Measurements from ENCODE around the gene SLC9A1.
A peak's percentile ranks its signal among the peaks of the same experiment; 100 is the strongest.
"Not testable (repeated sequence)": the region's sequence is repeated elsewhere in the genome, so short reads cannot be mapped to it uniquely, and the experiment has no call there.

The SLC9A1 gene

GRCh38 chr1:27154991-27155781 lies at the start of gene SLC9A1:
TSS of gene SLC9A1 (minus strand) at chr1:27155125. CDS start at chr1:27154334, 791 bp downstream.
- DNase-seq, result peak; percentile 84

GRCh38 chr1:27203946-27204345 lies 49.0 kb upstream of the SLC9A1 start:
- DNase-seq, result no peak

GRCh38 chr1:27201295-27201694 lies 46.4 kb upstream of the SLC9A1 start:
- DNase-seq, result no peak

- DNase-seq, result no peak
These were observed 38.3 kb upstream of the SLC9A1 start for GRCh38 chr1:27193194-27193593.

GRCh38 chr1:27192039-27192529 lies 37.2 kb upstream of the SLC9A1 start:
- DNase-seq, result no peak

- DNase-seq, result not testable (repeated sequence)
These were observed 29.7 kb upstream of the SLC9A1 start for GRCh38 chr1:27184665-27185064.

GRCh38 chr1:27179979-27180378 lies 25.1 kb upstream of the SLC9A1 start:
- no peak for DNase-seq

GRCh38 chr1:27179379-27179778 lies 24.5 kb upstream of the SLC9A1 start:
- DNase-seq, result no peak

- no peak for DNase-seq
These were observed 22.0 kb upstream of the SLC9A1 start for GRCh38 chr1:27176954-27177353.

- no peak for DNase-seq
These were observed 21.4 kb upstream of the SLC9A1 start for GRCh38 chr1:27176323-27176722.

- DNase-seq, result not testable (repeated sequence)
These were observed 18.1 kb upstream of the SLC9A1 start for GRCh38 chr1:27172992-27173391.

GRCh38 chr1:27166929-27167328 lies 12.0 kb upstream of the SLC9A1 start:
- DNase-seq, result no peak

- DNase-seq, result no peak
These were observed 11.5 kb upstream of the SLC9A1 start for GRCh38 chr1:27166351-27166802.

- DNase-seq, result no peak
These were observed 8.2 kb upstream of the SLC9A1 start for GRCh38 chr1:27163093-27163492.

- no peak for DNase-seq
These were observed 7.2 kb upstream of the SLC9A1 start for GRCh38 chr1:27162090-27162489.

- no peak for DNase-seq
These were observed 6.7 kb upstream of the SLC9A1 start for GRCh38 chr1:27161594-27161993.

GRCh38 chr1:27157194-27157593 lies 2.3 kb upstream of the SLC9A1 start:
- no peak for DNase-seq

GRCh38 chr1:27154469-27154990 lies 395 bp downstream of the SLC9A1 start:
- DNase-seq, result no peak

- DNase-seq, result no peak
These were observed 982 bp downstream of the SLC9A1 start for GRCh38 chr1:27153927-27154358.

GRCh38 chr1:27153549-27153886 lies 1.4 kb downstream of the SLC9A1 start:
- DNase-seq, result no peak

GRCh38 chr1:27152829-27153548 lies 1.9 kb downstream of the SLC9A1 start:
- no peak for DNase-seq

GRCh38 chr1:27152004-27152828 lies 2.7 kb downstream of the SLC9A1 start:
- DNase-seq, result no peak

- DNase-seq, result no peak
These were observed 4.3 kb downstream of the SLC9A1 start for GRCh38 chr1:27150641-27151040.

All from COR-L47 (cell line).